ENCODE measurements around the gene SLC22A31. TPM values are rescaled to one million over a fixed set of nuclear protein-coding genes. Genes with fewer than 3 reads are reported as not detected.
"Not testable (repeated sequence)": the region's sequence is repeated elsewhere in the genome, so short reads cannot be mapped to it uniquely, and the experiment has no call there.

SLC22A31 gene
- total RNA-seq, 2 donors from 2014 or later: 0.81 TPM; not detected in 1

DNA sequence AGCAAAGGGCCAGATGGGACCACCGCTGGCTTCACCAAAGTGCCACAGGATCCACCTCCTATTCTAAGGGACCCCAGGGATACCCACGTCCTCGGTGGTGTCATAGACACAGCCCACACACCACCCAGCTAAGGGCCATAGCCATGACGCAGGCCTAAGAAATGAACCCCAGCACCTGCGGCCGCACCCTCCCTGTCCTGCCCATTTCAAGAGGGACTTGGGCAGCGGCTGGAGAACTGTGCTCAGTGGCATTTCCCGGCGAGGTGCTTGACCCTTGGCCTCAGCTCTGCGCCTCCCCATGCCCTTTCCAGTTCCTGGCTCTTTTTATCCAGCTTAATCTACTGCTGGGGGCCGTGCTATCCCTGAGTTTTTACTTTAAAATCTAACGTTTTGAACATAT lies 44.4 kb upstream of the SLC22A31 start:
- TF ChIP-seq, protein P1, sequence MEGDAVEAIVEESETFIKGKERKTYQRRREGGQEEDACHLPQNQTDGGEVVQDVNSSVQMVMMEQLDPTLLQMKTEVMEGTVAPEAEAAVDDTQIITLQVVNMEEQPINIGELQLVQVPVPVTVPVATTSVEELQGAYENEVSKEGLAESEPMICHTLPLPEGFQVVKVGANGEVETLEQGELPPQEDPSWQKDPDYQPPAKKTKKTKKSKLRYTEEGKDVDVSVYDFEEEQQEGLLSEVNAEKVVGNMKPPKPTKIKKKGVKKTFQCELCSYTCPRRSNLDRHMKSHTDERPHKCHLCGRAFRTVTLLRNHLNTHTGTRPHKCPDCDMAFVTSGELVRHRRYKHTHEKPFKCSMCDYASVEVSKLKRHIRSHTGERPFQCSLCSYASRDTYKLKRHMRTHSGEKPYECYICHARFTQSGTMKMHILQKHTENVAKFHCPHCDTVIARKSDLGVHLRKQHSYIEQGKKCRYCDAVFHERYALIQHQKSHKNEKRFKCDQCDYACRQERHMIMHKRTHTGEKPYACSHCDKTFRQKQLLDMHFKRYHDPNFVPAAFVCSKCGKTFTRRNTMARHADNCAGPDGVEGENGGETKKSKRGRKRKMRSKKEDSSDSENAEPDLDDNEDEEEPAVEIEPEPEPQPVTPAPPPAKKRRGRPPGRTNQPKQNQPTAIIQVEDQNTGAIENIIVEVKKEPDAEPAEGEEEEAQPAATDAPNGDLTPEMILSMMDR (IDR thresholded peaks at IDR 0.05): no peak
- H3K4me1 ChIP-seq (ENCODE audit: control insufficient read depth in 1 of 2, low read depth in 2 of 2): peaks cover 4 to 16% of the 10 kb centered on the region in 2 donors
- H3K9me3 ChIP-seq: no peaks in the 10 kb centered on the region
- H3K4me3 ChIP-seq: no peak overlapping the region
- H3K27me3 ChIP-seq (replicated peaks; ENCODE audit: insufficient read depth): no peaks in the 10 kb centered on the region
- DNase-seq (ENCODE audit: low spot score) (no peak), ATAC-seq (ENCODE audit: insufficient number of reproducible peaks, low FRiP score, low read depth) (no peak)
- no peak overlapping the region for H3K27ac ChIP-seq
- H3K36me3 ChIP-seq: no peaks in the 10 kb centered on the region

DNA sequence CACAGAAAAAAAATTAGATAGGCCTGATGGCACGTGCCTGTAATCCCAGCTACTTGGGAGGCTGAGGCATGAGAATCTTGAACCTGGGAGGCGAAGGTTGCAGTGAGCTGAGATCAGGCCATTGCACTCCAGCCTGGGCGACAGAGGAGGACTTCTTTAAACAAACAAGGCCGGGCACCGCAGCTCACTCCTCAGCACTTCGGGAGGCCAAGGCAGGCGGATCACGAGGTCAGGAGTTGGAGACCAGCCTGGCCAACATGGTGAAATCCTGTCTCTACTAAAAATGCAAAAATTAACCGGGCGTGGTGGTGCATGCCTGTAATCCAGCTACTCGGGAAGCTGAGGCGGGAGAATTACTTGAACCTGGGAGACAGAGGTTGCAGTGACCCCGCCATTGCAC lies 43.9 kb upstream of the SLC22A31 start:
- H3K4me3 ChIP-seq, H3K27ac ChIP-seq: not testable (repeated sequence)

DNA sequence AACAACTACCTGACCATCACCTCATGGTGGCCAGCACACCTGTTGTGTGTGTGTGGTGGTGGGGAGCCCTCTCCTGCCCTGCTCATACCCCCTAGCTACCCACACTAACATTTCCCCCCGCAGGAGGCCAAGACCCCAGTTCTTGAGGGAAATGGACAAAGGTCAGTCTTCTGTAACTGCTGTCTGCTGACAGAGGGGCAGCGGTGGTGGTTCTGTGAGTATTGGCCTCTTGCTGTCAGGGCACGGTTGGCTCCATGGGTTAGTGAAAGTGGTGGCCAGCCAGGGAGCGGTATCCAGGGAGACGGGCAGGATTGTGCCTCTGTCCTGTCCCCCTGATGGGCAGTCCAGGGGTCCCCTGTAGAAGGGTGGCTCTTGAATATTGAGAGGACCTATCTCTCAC lies 43.3 kb upstream of the SLC22A31 start:
- no peaks in the 10 kb centered on the region for H3K36me3 ChIP-seq
- TF ChIP-seq, protein P1 (IDR thresholded peaks at IDR 0.05): no peak
- no peaks in the 10 kb centered on the region for H3K9me3 ChIP-seq
- no peak overlapping the region for H3K27ac ChIP-seq
- peaks cover 4 to 16% of the 10 kb centered on the region in 2 donors for H3K4me1 ChIP-seq (ENCODE audit: control insufficient read depth in 1 of 2, low read depth in 2 of 2)
- no peak overlapping the region for H3K4me3 ChIP-seq
- ATAC-seq (ENCODE audit: insufficient number of reproducible peaks, low FRiP score, low read depth) (no peak), DNase-seq (ENCODE audit: low spot score) (no peak)
- H3K27me3 ChIP-seq (replicated peaks; ENCODE audit: insufficient read depth): no peaks in the 10 kb centered on the region

More for the DNA sequence above, 43.9 kb upstream of the SLC22A31 start:
- not testable (repeated sequence) for H3K27me3 ChIP-seq (replicated peaks; ENCODE audit: insufficient read depth); DNase-seq (ENCODE audit: low spot score); ATAC-seq (ENCODE audit: insufficient number of reproducible peaks, low FRiP score, low read depth); H3K9me3 ChIP-seq; H3K36me3 ChIP-seq
- peaks cover 4 to 16% of the 10 kb centered on the region in 2 donors for H3K4me1 ChIP-seq (ENCODE audit: control insufficient read depth in 1 of 2, low read depth in 2 of 2)

DNA sequence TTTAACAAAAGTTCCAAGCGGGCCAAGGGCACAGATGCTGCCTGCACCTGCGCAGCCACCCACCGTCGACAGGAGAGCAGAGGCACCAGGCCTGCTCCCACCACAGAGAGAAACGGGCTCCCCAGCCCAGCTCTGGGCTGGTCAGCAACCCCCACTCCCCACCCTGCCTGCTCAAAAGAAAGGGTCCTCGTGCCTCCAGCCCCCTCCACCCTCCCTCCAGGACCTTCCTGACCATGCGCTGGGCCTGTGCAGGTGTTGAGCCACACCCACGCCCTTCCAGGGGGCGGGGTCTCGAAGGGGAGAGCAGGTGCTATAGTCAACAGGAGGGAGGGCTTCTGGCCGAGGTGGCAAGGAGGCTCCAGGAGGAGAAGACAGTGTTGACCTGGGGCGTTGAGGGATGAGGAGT lies 42.5 kb upstream of the SLC22A31 start:
- no peak for DNase-seq (ENCODE audit: low spot score)
- Histone ChIP-seq H3K36me3 (no peaks in the 10 kb centered on the region), H3K4me1 (ENCODE audit: control insufficient read depth in 1 of 2, low read depth in 2 of 2) (peaks cover 4 to 16% of the 10 kb centered on the region in 2 donors), H3K27me3 (replicated peaks; ENCODE audit: insufficient read depth) (no peaks in the 10 kb centered on the region), H3K27ac (no peak overlapping the region), H3K4me3 (no peak overlapping the region), H3K9me3 (no peaks in the 10 kb centered on the region)
- ATAC-seq (ENCODE audit: insufficient number of reproducible peaks, low FRiP score, low read depth): no peak
- TF ChIP-seq, protein P1 (IDR thresholded peaks at IDR 0.05): no peak

DNA sequence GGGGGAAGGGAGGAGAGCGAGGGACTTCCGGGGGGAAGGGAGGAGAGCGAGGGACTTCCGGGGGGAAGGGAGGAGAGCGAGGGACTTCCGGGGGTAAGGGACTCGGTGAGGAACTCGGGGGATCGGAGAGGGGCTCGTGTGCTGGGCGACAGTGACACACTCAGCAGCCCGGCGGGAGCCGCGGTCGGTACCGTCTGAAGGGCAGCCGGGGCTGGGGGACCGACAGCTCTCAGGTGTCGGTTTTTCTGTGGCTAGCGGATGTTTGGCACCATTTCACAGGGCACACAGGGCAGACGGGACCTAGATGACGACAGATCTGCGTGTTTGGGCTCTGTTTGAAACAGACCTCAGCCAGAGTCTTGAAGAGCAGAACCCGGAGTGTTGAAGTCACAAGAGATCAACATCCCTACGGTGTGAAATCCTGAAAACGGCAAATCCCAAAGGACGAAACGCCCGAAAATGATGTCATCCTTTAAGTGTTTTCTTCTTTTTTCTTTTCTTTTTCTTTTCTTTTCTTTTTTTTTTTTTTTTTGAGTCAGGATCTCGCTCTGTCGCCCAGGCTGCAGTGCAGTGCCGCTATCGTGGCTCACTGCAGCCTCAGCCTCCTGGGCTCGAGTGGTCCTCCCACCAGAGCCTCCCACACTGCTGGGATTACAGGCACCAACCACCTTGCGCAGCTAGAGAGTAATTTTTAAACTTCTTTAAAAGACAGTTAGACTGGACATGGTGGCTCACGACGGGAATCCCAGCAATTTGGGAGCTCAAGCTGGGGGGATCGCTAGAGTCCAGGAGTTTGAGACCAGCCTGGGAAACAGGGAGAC lies 41.1 kb upstream of the SLC22A31 start:
- DNase-seq (ENCODE audit: low spot score): peak; percentile 23
- no peaks in the 10 kb centered on the region for H3K9me3 ChIP-seq
- no peaks in the 10 kb centered on the region for H3K36me3 ChIP-seq
- ATAC-seq (ENCODE audit: insufficient number of reproducible peaks, low FRiP score, low read depth): peak; percentile 58
- peak overlapping the region; percentile 83 to 95 for H3K27ac ChIP-seq
- no peaks in the 10 kb centered on the region for H3K27me3 ChIP-seq (replicated peaks; ENCODE audit: insufficient read depth)
- H3K4me1 ChIP-seq (ENCODE audit: control insufficient read depth in 1 of 2, low read depth in 2 of 2): peaks cover 4 to 10% of the 10 kb centered on the region in 2 donors
- TF ChIP-seq, protein P1 (IDR thresholded peaks at IDR 0.05): no peak
- peak overlapping the region; percentile 72 for H3K4me3 ChIP-seq

Data from thoracic aorta (tissue), 2 donors.